B cell (primary cell): ENCODE data around the gene IER3. TPM values are rescaled to one million over a fixed set of nuclear protein-coding genes. Genes with fewer than 3 reads are reported as not detected.

Experiments used
- ATAC-seq: fragments of 200-7000 bp; cut with Tn5 transposase; one replicate; pipeline ENCODE4 v1.10.0; 2021; ENCODE audit warnings: low read depth, mild to moderate bottlenecking, moderate number of reproducible peaks, moderate library complexity
- CTCF ChIA-PET: fragments of 350-600 bp; sonication (Branson Sonifier 250); formaldehyde crosslinking; loops from one replicate; lab custom pipeline; 2021; ENCODE audit warnings: antibody characterized with exemption, inconsistent platforms; lab: Charles Lee
- POLR2A ChIA-PET: fragments of 350-600 bp; sonication (Branson Sonifier 250); formaldehyde crosslinking; loops from one replicate; lab custom pipeline; 2021; ENCODE audit warnings: antibody characterized with exemption; lab: Charles Lee
- DNase-seq: peaks from one replicate; pipeline ENCODE4 v3.0.0; 2013
- H2AFZ ChIP-seq: 2 replicates; pipeline ENCODE4 v1.6.1; 2012; ENCODE audit warnings: mild to moderate bottlenecking, low read depth, low read length; ENCODE audit not compliant: insufficient read depth, poor library complexity, severe bottlenecking
- H3K27ac ChIP-seq, 2 donors: 1 replicate in 1 of 2; 2 replicates in 1 of 2; pipeline ENCODE4 v1.5.1; 2012 to 2013; ENCODE audit warnings: low read length in 2 of 2, mild to moderate bottlenecking in 2 of 2, moderate library complexity in 1 of 2
- H3K27me3 ChIP-seq, 4 experiments: fragments of 200-600 bp in 1 of 4; sonication (generic) in 1 of 4; replicated peaks in 1 of 4; 1 replicate in 2 of 4; 2 replicates in 2 of 4; pipeline versions ENCODE4 v1.6.1 to v1.7.0; 2013 to 2016; ENCODE audit warnings: low read length in 3 of 4, mild to moderate bottlenecking in 2 of 4, mixed read lengths in 1 of 4, moderate library complexity in 1 of 4; ENCODE audit not compliant: insufficient read depth in 4 of 4, control insufficient read depth in 3 of 4; ENCODE audit errors: control extremely low read depth in 1 of 4
- H3K36me3 ChIP-seq, 2 experiments: replicated peaks in 1 of 2; 1 replicate in 1 of 2; 2 replicates in 1 of 2; pipeline versions ENCODE4 v1.6.1 to v1.7.1; 2013; ENCODE audit warnings: low read length in 1 of 2; ENCODE audit not compliant: insufficient read depth in 2 of 2, control insufficient read depth in 1 of 2; ENCODE audit errors: control extremely low read depth in 1 of 2, extremely low read depth in 1 of 2
- H3K4me1 ChIP-seq, 2 donors: fragments of 200-600 bp in 1 of 2; sonication (generic) in 1 of 2; 1 replicate in 1 of 2; 2 replicates in 1 of 2; pipeline versions ENCODE4 v1.5.1 to v1.6.1; 2013 to 2017; ENCODE audit warnings: low read length in 2 of 2; ENCODE audit not compliant: control insufficient read depth in 2 of 2, insufficient read depth in 2 of 2
- H3K4me2 ChIP-seq: replicated peaks from 2 replicates; pipeline ENCODE3; 2012; ENCODE audit warnings: mild to moderate bottlenecking, low read depth, low read length; ENCODE audit not compliant: poor library complexity, severe bottlenecking
- H3K4me3 ChIP-seq, 5 experiments: fragments of 200-600 bp in 1 of 5; sonication (generic) in 1 of 5; 1 replicate in 3 of 5; 2 replicates in 2 of 5; pipeline versions ENCODE4 v1.5.1 to v1.7.0; 2011 to 2016; ENCODE audit warnings: low read length in 4 of 5, mild to moderate bottlenecking in 4 of 5, low read depth in 2 of 5, control low read depth in 1 of 5, moderate library complexity in 1 of 5; ENCODE audit not compliant: insufficient read depth in 1 of 5; ENCODE audit errors: control extremely low read depth in 1 of 5, extremely low read depth in 1 of 5
- H3K79me2 ChIP-seq: fragments of 200-600 bp; sonication (generic); one replicate; pipeline ENCODE4 v1.6.0; 2016; ENCODE audit warnings: low read length; ENCODE audit not compliant: control insufficient read depth, insufficient read depth
- H3K9ac ChIP-seq: fragments of 200-600 bp; sonication (generic); 2 replicates; pipeline ENCODE4 v1.6.1; 2017; ENCODE audit warnings: mild to moderate bottlenecking, low read length, moderate library complexity
- H3K9me3 ChIP-seq, 3 donors: one replicate each; pipeline versions ENCODE4 v1.6.1 to v1.7.1; 2013; ENCODE audit warnings: low read length in 2 of 3; ENCODE audit not compliant: control insufficient read depth in 2 of 3, insufficient read depth in 1 of 3; ENCODE audit errors: control extremely low read depth in 1 of 3
- H4K20me1 ChIP-seq: 2 replicates; pipeline ENCODE4 v1.6.0; 2012; ENCODE audit warnings: mild to moderate bottlenecking, low read length; ENCODE audit not compliant: insufficient read depth, control insufficient read depth, poor library complexity, severe bottlenecking
- H3K27ac Mint-ChIP-seq: one replicate; pipeline ENCODE4 v1.8.0; 2021; ENCODE audit warnings: mixed read lengths
- H3K27me3 Mint-ChIP-seq: one replicate; pipeline ENCODE4 v1.8.0; 2021; ENCODE audit warnings: mixed read lengths
- H3K4me1 Mint-ChIP-seq: one replicate; pipeline ENCODE4 v1.8.0; 2021; ENCODE audit warnings: mixed read lengths
- H3K4me3 Mint-ChIP-seq: one replicate; pipeline ENCODE4 v1.8.0; 2021; ENCODE audit warnings: mixed read lengths
- H3K9me3 Mint-ChIP-seq: one replicate; pipeline ENCODE4 v1.8.0; 2022; ENCODE audit warnings: mixed read lengths; ENCODE audit not compliant: insufficient read depth
- EZH2 ChIP-seq: IDR thresholded peaks from 2 replicates; pipeline ENCODE4 v1.6.1; 2012; ENCODE audit warnings: borderline replicate concordance, low read depth, mild to moderate bottlenecking, moderate library complexity, low read length; ENCODE audit not compliant: insufficient read depth, poor library complexity, severe bottlenecking
- WGBS: methylation state at CpG from one replicate; pipeline ENCODE4 v1.1.5; 2013; ENCODE audit warnings: missing lambda C conversion rate; ENCODE audit not compliant: insufficient coverage; 5-methylcytosine and 5-hydroxymethylcytosine counted together
- intact Hi-C: fragments of 100-400 bp; cut with micrococcal nuclease; formaldehyde crosslinking; loops from one replicate; pipeline ENCODE4 v1.10.0; 2022
- polyA plus RNA-seq: library from polyadenylated mRNA; depleted of rRNA; stranded (reverse); fragments of >200 nt; gene quantifications from 2 replicates; pipeline ENCODE4 v1.2.3, GENCODE V29; 2012
- total RNA-seq, 2 donors: library from RNA; stranded (reverse); fragments of 120-200 nt in 1 of 2; gene quantifications; 1 replicate in 1 of 2; 2 replicates in 1 of 2; pipeline versions ENCODE4 v1.2.3 to v1.2.4, GENCODE V29; 2013 to 2022
- TF ChIP-seq, protein P1 (sequence below): fragments of 200-600 bp; IDR thresholded peaks from one replicate; pipeline ENCODE4 v1.8.0; 2022; ENCODE audit warnings: antibody characterized with exemption, mild to moderate bottlenecking

The IER3 gene
- total and polyA plus RNA-seq, 2 donors (not counting 1 experiment from before 2014, with no cell fraction given): 3.7 to 4.2 TPM

DNA sequence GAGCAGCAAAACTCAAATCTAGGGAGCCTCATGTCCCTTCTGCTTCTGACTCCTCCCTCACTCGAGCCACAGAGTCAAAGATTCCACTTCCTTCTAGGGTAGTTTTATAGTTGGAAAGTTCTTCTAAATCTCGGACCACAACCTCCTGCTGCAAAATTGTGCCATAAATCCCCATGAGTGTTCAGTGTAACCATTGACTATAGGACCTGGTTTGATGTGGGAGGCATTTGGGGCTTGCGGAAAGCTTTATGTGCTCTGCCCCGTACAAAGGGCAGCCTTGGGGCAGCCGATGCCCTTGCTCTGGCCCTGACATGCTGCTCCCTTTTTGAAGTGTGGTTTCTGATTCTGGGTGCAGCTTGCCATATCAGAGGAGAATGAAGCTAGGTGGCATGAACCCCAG lies 43.6 kb upstream of the IER3 start:
- no peak overlapping the region for H2AFZ ChIP-seq
- H3K27me3 Mint-ChIP-seq: peaks cover 21% of the 10 kb centered on the region
- CTCF ChIA-PET: interaction anchor here (1.0 to 1.5 kb wide), 4 partner anchors 15 to 109 kb away, joined by 3 to 4 read pairs (median 3); no protein-coding TSS in a partner anchor
- no peaks in the 10 kb centered on the region for H3K36me3 ChIP-seq
- no peak for ATAC-seq
- no peaks in the 10 kb centered on the region for H4K20me1 ChIP-seq
- H3K9ac ChIP-seq: no peak overlapping the region
- no peak overlapping the region for H3K27ac Mint-ChIP-seq
- no peak for TF ChIP-seq EZH2
- TF ChIP-seq, protein P1, sequence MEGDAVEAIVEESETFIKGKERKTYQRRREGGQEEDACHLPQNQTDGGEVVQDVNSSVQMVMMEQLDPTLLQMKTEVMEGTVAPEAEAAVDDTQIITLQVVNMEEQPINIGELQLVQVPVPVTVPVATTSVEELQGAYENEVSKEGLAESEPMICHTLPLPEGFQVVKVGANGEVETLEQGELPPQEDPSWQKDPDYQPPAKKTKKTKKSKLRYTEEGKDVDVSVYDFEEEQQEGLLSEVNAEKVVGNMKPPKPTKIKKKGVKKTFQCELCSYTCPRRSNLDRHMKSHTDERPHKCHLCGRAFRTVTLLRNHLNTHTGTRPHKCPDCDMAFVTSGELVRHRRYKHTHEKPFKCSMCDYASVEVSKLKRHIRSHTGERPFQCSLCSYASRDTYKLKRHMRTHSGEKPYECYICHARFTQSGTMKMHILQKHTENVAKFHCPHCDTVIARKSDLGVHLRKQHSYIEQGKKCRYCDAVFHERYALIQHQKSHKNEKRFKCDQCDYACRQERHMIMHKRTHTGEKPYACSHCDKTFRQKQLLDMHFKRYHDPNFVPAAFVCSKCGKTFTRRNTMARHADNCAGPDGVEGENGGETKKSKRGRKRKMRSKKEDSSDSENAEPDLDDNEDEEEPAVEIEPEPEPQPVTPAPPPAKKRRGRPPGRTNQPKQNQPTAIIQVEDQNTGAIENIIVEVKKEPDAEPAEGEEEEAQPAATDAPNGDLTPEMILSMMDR: no peak
- no peak for DNase-seq
- intact Hi-C loops: no loop called here
- H3K79me2 ChIP-seq: no peaks in the 10 kb centered on the region
- POLR2A ChIA-PET: interaction anchor here (0.6 kb wide), 1 partner anchor 12 kb away, joined by 7 read pairs; no protein-coding TSS in a partner anchor
- no peaks in the 10 kb centered on the region for H3K9me3 Mint-ChIP-seq
- no peaks in the 10 kb centered on the region for H3K4me1 ChIP-seq
- H3K4me3 ChIP-seq: no peak overlapping the region
- peaks cover 0 to 12% (median 3%) of the 10 kb centered on the region in 4 experiments for H3K27me3 ChIP-seq
- no peak overlapping the region for H3K4me2 ChIP-seq
- WGBS: 26% methylated on average over 3 of the region's 5 CpGs
- no peaks in the 10 kb centered on the region for H3K9me3 ChIP-seq
- H3K4me1 Mint-ChIP-seq: peaks cover 7% of the 10 kb centered on the region
- H3K4me3 Mint-ChIP-seq: no peak overlapping the region
- no peak overlapping the region for H3K27ac ChIP-seq

DNA sequence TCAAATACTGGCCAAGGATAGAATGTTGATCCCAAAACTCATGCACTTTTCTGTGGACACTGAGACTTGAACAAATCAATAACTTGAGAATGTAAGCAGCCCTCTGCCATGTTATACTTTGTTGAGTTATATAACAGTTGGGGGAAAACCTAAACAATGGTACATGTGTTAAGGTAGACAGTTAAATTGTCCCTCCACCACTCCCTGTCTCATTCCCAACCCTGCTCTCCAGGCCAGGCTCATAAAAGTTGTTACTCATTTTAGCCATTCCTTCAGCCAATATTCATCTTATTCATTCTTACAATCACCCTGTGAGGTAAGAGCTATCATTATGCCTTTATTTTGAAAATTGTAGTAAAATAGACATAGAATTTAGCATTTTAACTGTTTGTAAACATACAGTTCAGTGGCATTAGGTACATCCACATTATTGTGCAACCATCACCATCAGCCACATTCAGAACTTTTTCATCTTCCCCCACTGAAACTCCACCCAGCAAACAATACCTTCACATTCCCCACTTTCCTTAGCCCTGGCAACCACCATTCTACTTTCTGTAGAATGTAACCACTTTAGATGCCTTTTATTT lies 38.2 kb upstream of the IER3 start:
- no peak overlapping the region for H3K9ac ChIP-seq
- no peak overlapping the region for H2AFZ ChIP-seq
- H4K20me1 ChIP-seq: no peaks in the 10 kb centered on the region
- no peak for TF ChIP-seq EZH2
- TF ChIP-seq, protein P1: no peak
- peak overlapping the region; percentile 54 for H3K27ac Mint-ChIP-seq
- no peak for DNase-seq
- H3K27ac ChIP-seq: peak overlapping the region in 1 of 2 donors; percentile 40
- intact Hi-C loops: no loop called here
- H3K9me3 ChIP-seq: no peaks in the 10 kb centered on the region
- H3K4me3 Mint-ChIP-seq: no peak overlapping the region
- ATAC-seq: no peak
- peaks cover 24% of the 10 kb centered on the region for H3K27me3 Mint-ChIP-seq
- POLR2A ChIA-PET: no interaction called here
- no peaks in the 10 kb centered on the region for H3K79me2 ChIP-seq
- H3K9me3 Mint-ChIP-seq: no peaks in the 10 kb centered on the region
- peaks cover 16% of the 10 kb centered on the region for H3K4me1 Mint-ChIP-seq
- H3K27me3 ChIP-seq: no peaks in the 10 kb centered on the region
- CTCF ChIA-PET: interaction anchor here (1.0 to 1.5 kb wide), 2 partner anchors 52 to 305 kb away, joined by 4 to 5 read pairs; no protein-coding TSS in a partner anchor
- peaks cover 11% of the 10 kb centered on the region in 2 donors for H3K4me1 ChIP-seq
- H3K36me3 ChIP-seq: no peaks in the 10 kb centered on the region
- no peak overlapping the region for H3K4me2 ChIP-seq
- no peak overlapping the region for H3K4me3 ChIP-seq
